TTC549 (cell line): ENCODE results near the gene CISH.

Experiments used
- FAIRE-seq: peaks from 2 replicates; lab custom pipeline; 2012; peaks lifted over from hg19 to GRCh38; lab: Jason Lieb, UNC

CISH gene

GRCh38 chr3:50611464-50612233 lies at the start of gene CISH:
CISH (minus strand) TSS chr3:50611774; CDS start chr3:50611650, 124 bp downstream.
- FAIRE-seq: peak; percentile 22

GRCh38 chr3:50660386-50660785 lies 48.8 kb upstream of the CISH start:
- no peak for FAIRE-seq

- no peak for FAIRE-seq
Measured at GRCh38 chr3:50658831-50659230, 47.3 kb upstream of the CISH start.

GRCh38 chr3:50658416-50658815 lies 46.8 kb upstream of the CISH start:
- no peak for FAIRE-seq

- FAIRE-seq: no peak
Measured at GRCh38 chr3:50657816-50658215, 46.2 kb upstream of the CISH start.

GRCh38 chr3:50657407-50657806 lies 45.8 kb upstream of the CISH start:
- FAIRE-seq: no peak

GRCh38 chr3:50656417-50657195 lies 45.0 kb upstream of the CISH start:
- FAIRE-seq: no peak

- no peak for FAIRE-seq
Measured at GRCh38 chr3:50655009-50655830, 43.6 kb upstream of the CISH start.

GRCh38 chr3:50653937-50654595 lies 42.5 kb upstream of the CISH start:
- no peak for FAIRE-seq

GRCh38 chr3:50652709-50653108 lies 41.1 kb upstream of the CISH start:
- no peak for FAIRE-seq

GRCh38 chr3:50651920-50652529 lies 40.5 kb upstream of the CISH start:
- FAIRE-seq: no peak

GRCh38 chr3:50651445-50651844 lies 39.9 kb upstream of the CISH start:
- FAIRE-seq: no peak

GRCh38 chr3:50650018-50650417 lies 38.4 kb upstream of the CISH start:
- no peak for FAIRE-seq

- no peak for FAIRE-seq
Measured at GRCh38 chr3:50649451-50649931, 37.9 kb upstream of the CISH start.

- no peak for FAIRE-seq
Measured at GRCh38 chr3:50648944-50649343, 37.4 kb upstream of the CISH start.

GRCh38 chr3:50648313-50648712 lies 36.7 kb upstream of the CISH start:
- no peak for FAIRE-seq

- FAIRE-seq: no peak
Measured at GRCh38 chr3:50645378-50645777, 33.8 kb upstream of the CISH start.

- FAIRE-seq: no peak
Measured at GRCh38 chr3:50644561-50644960, 33.0 kb upstream of the CISH start.

GRCh38 chr3:50642382-50642781 lies 30.8 kb upstream of the CISH start:
- no peak for FAIRE-seq

GRCh38 chr3:50639055-50639494 lies 27.5 kb upstream of the CISH start:
- no peak for FAIRE-seq

- FAIRE-seq: no peak
Measured at GRCh38 chr3:50637945-50638344, 26.4 kb upstream of the CISH start.

GRCh38 chr3:50637011-50637410 lies 25.4 kb upstream of the CISH start:
- no peak for FAIRE-seq
